Spleen (tissue), 13 donors: Measurements from ENCODE around the gene CTNNBL1. TPM values are rescaled to one million over a fixed set of nuclear protein-coding genes. Genes with fewer than 3 reads are reported as not detected.
A peak's percentile ranks its signal among the peaks of the same experiment; 100 is the strongest.

ENCODE experiments used
- DNase-seq: peaks from one replicate; pipeline ENCODE4 v3.0.0-alpha.2; 2020
- H3K27ac ChIP-seq, 8 donors: fragments of 200-600 bp; sonication (generic) in 7 of 8; 1 replicate in 4 of 8; 2 replicates in 4 of 8; pipeline versions ENCODE4 v1.5.0 to v1.8.0; 2016 to 2021; ENCODE audit warnings: inconsistent platforms in 4 of 8, mild to moderate bottlenecking in 4 of 8, moderate library complexity in 1 of 8
- H3K27me3 ChIP-seq, 7 donors: fragments of 200-600 bp; sonication (generic) in 6 of 7; replicated peaks in 1 of 7; 1 replicate in 4 of 7; 2 replicates in 3 of 7; pipeline versions ENCODE4 v1.5.0 to v1.8.0; 2016 to 2021; ENCODE audit warnings: inconsistent platforms in 3 of 7, mild to moderate bottlenecking in 1 of 7
- H3K36me3 ChIP-seq, 6 donors: fragments of 200-600 bp; sonication (generic) in 5 of 6; 1 replicate in 4 of 6; 2 replicates in 2 of 6; pipeline versions ENCODE4 v1.5.0 to v1.8.0; 2016 to 2021; ENCODE audit warnings: inconsistent platforms in 2 of 6
- H3K4me1 ChIP-seq, 6 donors: fragments of 200-600 bp; sonication (generic) in 5 of 6; 1 replicate in 3 of 6; 2 replicates in 3 of 6; pipeline versions ENCODE4 v1.5.0 to v1.8.0; 2016 to 2021; ENCODE audit warnings: inconsistent platforms in 3 of 6
- H3K4me3 ChIP-seq, 8 donors: fragments of 200-600 bp; sonication (generic) in 7 of 8; 1 replicate in 4 of 8; 2 replicates in 4 of 8; pipeline versions ENCODE4 v1.5.0 to v1.8.0; 2016 to 2021; ENCODE audit warnings: inconsistent platforms in 4 of 8, mild to moderate bottlenecking in 4 of 8, moderate library complexity in 2 of 8
- H3K9me3 ChIP-seq, 8 donors: fragments of 200-600 bp; sonication (generic) in 7 of 8; 1 replicate in 4 of 8; 2 replicates in 4 of 8; pipeline versions ENCODE4 v1.5.0 to v1.8.0; 2016 to 2021; ENCODE audit warnings: inconsistent platforms in 4 of 8
- POLR2A ChIP-seq, 3 donors: fragments of 450-650 bp; IDR thresholded peaks; one replicate each; pipeline ENCODE4 v1.5.1; 2017; ENCODE audit warnings: antibody characterized with exemption in 3 of 3, mild to moderate bottlenecking in 1 of 3
- POLR2AphosphoS5 ChIP-seq, 3 donors: sonication (generic); formaldehyde crosslinking; IDR thresholded peaks; one replicate each; pipeline ENCODE4 v1.5.1; 2017; ENCODE audit warnings: antibody characterized with exemption in 3 of 3
- WGBS, 5 donors: extraction: QIAGEN DNeasy Blood & Tissue Kit in 3 of 5; methylation state at CpG; one replicate each; pipeline versions ENCODE4 v1.1.5 to v1.1.7; 2013 to 2018; 5-methylcytosine and 5-hydroxymethylcytosine counted together
- intact Hi-C: fragments of 100-400 bp; cut with DNase I; formaldehyde crosslinking; loops from one replicate; pipeline ENCODE4 v1.15.0; 2023; ENCODE audit warnings: low total_unique reads
- long read RNA-seq, 2 donors: transcript quantifications; one replicate each; lab custom pipeline, GENCODE V29; 2026
- polyA plus RNA-seq, 3 donors: library from polyadenylated mRNA; stranded (reverse); fragments of 200-250 nt; gene quantifications; one replicate each; pipeline ENCODE4 v1.2.1, GENCODE V29; 2013
- total RNA-seq, 7 donors: library from RNA; depleted of rRNA in 3 of 7; stranded (reverse); fragments of >200 nt in 3 of 7; fragmentation: NEBNext Ultra II Directional in 4 of 7; extraction: Animal tissue kit (Norgen Biotek cat#: 25700) in 4 of 7; gene quantifications; one replicate each; pipeline versions ENCODE4 v1.1.0 to v1.2.1, GENCODE V29; 2016 to 2021
- TF ChIP-seq, protein P1 (sequence below), 11 experiments: fragments of 200-600 bp in 7 of 11; fragments of 450-650 bp in 4 of 11; sonication (generic) in 4 of 11; IDR thresholded peaks in 8 of 11; conservative IDR thresholded peaks in 3 of 11; 1 replicate in 7 of 11; 2 replicates in 4 of 11; pipeline versions ENCODE4 v1.4.0 to v1.8.0; 2016 to 2021; ENCODE audit warnings: antibody characterized with exemption in 11 of 11, inconsistent platforms in 4 of 11, mild to moderate bottlenecking in 1 of 11
- donor health status: healthy with polysubstance abuse.
- donor health status: DM: no; HTN: no; CAD: no; lungs with moderate emphysema.
- donor health status: DM: no; HTN: no; CAD: no.
- donor health status: Bipolar disorder and iron deficiency.
- donor health status: healthy.
- donor health status: DM: no; HTN: no; CAD: no.
- donor health status: DM: yes; HTN: yes; CAD: no.

Gene CTNNBL1, protein sequence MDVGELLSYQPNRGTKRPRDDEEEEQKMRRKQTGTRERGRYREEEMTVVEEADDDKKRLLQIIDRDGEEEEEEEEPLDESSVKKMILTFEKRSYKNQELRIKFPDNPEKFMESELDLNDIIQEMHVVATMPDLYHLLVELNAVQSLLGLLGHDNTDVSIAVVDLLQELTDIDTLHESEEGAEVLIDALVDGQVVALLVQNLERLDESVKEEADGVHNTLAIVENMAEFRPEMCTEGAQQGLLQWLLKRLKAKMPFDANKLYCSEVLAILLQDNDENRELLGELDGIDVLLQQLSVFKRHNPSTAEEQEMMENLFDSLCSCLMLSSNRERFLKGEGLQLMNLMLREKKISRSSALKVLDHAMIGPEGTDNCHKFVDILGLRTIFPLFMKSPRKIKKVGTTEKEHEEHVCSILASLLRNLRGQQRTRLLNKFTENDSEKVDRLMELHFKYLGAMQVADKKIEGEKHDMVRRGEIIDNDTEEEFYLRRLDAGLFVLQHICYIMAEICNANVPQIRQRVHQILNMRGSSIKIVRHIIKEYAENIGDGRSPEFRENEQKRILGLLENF
- total RNA-seq (100 to 1,000 TPM in 2 of 7 donors, 10 to 100 TPM in 5; 46.5 to 135 (median 90.7) TPM), polyA plus RNA-seq (100 to 1,000 TPM in 1 of 3 donors, 10 to 100 TPM in 2; 70.4 to 101 (median 75.1) TPM)
- long read RNA-seq, donor 1, transcript CTNNBL1-201 (16 exons, 1,925 nt): major isoform, 11 of 16 reads
- long read RNA-seq, donor 1, partial matches to known transcripts: 5 of 16 reads
- long read RNA-seq, donor 1, other reads (novel, unspliced or antisense): 0 of 16 reads
- long read RNA-seq, donor 2, transcript CTNNBL1-201 (16 exons, 1,925 nt): major isoform, 8 of 11 reads
- long read RNA-seq, donor 2, partial matches to known transcripts: 0 of 11 reads
- long read RNA-seq, donor 2, other reads (novel, unspliced or antisense): 0 of 11 reads

DNA sequence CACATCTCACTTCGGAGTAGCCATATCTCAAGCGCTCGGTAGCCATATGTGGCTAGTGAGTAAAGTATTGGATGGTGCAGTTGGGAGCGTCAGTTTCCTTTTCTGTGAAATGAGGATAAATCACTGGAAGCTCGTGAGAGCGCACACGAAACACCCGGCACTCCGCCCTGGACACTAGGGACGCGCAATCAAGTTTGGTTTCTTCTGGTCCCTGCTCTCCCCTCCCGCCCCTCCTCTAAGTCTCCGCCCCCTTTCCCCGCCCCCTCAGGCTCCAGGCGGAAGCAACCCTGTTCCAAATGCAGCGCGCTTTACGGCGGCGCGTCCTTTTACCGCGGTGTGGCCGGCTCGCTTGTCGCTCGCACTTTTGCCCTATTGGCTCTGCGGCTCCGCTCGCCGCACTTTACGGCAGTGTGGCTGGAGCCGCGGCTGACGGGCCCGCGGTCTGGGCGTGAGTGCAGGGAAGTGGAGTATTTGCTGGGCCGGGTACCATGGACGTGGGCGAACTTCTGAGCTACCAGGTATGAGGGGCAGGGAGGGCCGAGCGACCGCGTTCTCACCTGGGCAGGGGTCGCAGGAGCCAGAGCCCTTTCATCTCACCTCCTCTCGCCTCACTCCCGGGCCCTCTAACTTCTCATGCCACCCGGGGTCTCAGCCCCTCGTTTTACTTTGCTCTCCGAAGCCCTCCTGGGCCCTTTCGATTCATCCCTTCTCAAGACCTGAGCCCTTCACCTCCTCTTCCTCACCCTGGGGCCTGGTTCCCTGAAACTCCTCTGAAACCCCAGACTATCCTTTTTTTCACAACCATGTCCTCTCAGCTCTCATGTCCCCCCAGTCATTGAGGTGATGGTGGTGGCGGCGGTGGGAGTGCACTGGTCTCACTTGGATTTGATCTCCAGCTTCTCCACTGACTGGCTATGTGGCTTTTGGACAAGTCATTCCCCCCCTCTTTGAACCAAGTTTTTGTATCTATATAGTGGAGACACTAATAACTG lies at the start of gene CTNNBL1:
TSS of gene CTNNBL1 (plus strand) at position 396 of the 992 bp plus-strand sequence. CDS start at position 489, 93 bp downstream.
- peak within 1 kb of the TSS; percentile 76 to 90 (median 84) for H3K27ac ChIP-seq
- 1 to 2% (median 2%) methylated on average over 52 to 54 of the region's 54 CpGs for WGBS, 5 donors
- no peaks in the 10 kb centered on the region for H3K9me3 ChIP-seq
- intact Hi-C loops: no loop called here
- DNase-seq: peak; percentile 99
- peak within 1 kb of the TSS; percentile 71 to 87 (median 78) for H3K4me3 ChIP-seq
- peaks cover 15 to 56% (median 48%) of the 10 kb centered on the region in 6 donors for H3K4me1 ChIP-seq
- H3K27me3 ChIP-seq: peaks cover 0 to 31% (median 0%) of the 10 kb centered on the region in 7 donors
- peaks cover 0 to 6% (median 0%) of the 10 kb centered on the region in 6 donors for H3K36me3 ChIP-seq
- peak; percentile 53 to 85 (median 60) for TF ChIP-seq POLR2A (IDR thresholded peaks at IDR 0.05)
- TF ChIP-seq, protein P1, sequence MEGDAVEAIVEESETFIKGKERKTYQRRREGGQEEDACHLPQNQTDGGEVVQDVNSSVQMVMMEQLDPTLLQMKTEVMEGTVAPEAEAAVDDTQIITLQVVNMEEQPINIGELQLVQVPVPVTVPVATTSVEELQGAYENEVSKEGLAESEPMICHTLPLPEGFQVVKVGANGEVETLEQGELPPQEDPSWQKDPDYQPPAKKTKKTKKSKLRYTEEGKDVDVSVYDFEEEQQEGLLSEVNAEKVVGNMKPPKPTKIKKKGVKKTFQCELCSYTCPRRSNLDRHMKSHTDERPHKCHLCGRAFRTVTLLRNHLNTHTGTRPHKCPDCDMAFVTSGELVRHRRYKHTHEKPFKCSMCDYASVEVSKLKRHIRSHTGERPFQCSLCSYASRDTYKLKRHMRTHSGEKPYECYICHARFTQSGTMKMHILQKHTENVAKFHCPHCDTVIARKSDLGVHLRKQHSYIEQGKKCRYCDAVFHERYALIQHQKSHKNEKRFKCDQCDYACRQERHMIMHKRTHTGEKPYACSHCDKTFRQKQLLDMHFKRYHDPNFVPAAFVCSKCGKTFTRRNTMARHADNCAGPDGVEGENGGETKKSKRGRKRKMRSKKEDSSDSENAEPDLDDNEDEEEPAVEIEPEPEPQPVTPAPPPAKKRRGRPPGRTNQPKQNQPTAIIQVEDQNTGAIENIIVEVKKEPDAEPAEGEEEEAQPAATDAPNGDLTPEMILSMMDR (IDR thresholded peaks at IDR 0.05 in 8 of 11, conservative IDR thresholded peaks at IDR 0.05 in 3 of 11): peak in 3 of 11 experiments; percentile 13 to 32 (median 13)
- peak; percentile 98 to 99 (median 99) for TF ChIP-seq POLR2AphosphoS5 (IDR thresholded peaks at IDR 0.05)

DNA sequence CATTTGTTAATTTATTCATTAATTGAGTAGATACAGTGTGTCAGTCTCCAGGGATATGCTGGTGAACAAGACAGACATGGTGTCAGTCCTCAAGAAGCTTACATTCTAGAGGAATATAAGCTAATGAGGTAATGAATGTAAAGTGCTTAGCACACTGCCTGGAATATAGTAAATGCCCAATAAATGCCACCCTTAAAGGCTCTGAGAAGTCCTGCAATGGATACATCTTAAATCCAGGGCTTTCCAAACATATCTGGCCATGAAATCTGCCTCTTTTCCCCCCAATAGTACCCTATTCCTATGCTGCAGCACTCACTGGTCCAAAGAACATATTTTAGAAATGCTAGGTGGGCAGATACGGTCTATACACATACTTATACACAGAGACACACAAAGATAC lies 49.2 kb upstream of the CTNNBL1 start:
- no peak overlapping the region for H3K27ac ChIP-seq
- DNase-seq: no peak
- peaks cover 0 to 50% (median 0%) of the 10 kb centered on the region in 7 donors for H3K27me3 ChIP-seq
- no peaks in the 10 kb centered on the region for H3K9me3 ChIP-seq
- no peak for TF ChIP-seq POLR2A (IDR thresholded peaks at IDR 0.05)
- TF ChIP-seq, protein P1 (IDR thresholded peaks at IDR 0.05 in 8 of 11, conservative IDR thresholded peaks at IDR 0.05 in 3 of 11): no peak
- no peak for TF ChIP-seq POLR2AphosphoS5 (IDR thresholded peaks at IDR 0.05)
- WGBS, 5 donors: 73 to 95% (median 83%) methylated on average over 1 of the region's 1 CpG
- no peak overlapping the region for H3K4me3 ChIP-seq
- no peaks in the 10 kb centered on the region for H3K36me3 ChIP-seq
- intact Hi-C loops: no loop called here
- peaks cover 0 to 19% (median 2%) of the 10 kb centered on the region in 6 donors for H3K4me1 ChIP-seq

DNA sequence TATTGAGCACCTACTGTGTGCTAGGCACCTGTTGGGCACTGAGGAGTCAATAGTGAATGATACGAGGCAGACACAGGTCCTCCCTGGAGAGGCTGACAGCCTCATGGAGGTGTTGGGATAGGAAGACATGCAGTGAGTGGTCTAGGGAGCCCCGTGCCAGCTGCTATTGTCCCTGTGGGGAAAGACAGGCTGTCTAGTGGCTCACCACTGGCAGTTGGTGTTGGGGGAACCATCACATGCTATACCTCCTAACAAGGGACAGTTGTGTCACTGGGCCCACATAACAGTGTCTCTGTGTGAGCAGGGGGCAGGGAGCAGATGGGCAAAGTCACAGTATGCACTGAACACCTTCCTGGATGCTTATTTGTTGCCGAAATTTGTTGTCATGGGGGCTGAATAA lies 45.9 kb upstream of the CTNNBL1 start:
- WGBS, 5 donors: 75 to 92% (median 83%) methylated on average over 2 to 3 of the region's 3 CpGs
- Histone ChIP-seq H3K4me3 (no peak overlapping the region), H3K27ac (peak overlapping the region in 1 of 8 donors; percentile 69), H3K9me3 (no peaks in the 10 kb centered on the region), H3K27me3 (peaks cover 0 to 20% (median 0%) of the 10 kb centered on the region in 7 donors), H3K4me1 (peaks cover 0 to 19% (median 0%) of the 10 kb centered on the region in 6 donors), H3K36me3 (no peaks in the 10 kb centered on the region)
- intact Hi-C loops: no loop called here
- TF ChIP-seq POLR2A (IDR thresholded peaks at IDR 0.05) (no peak), POLR2AphosphoS5 (IDR thresholded peaks at IDR 0.05) (no peak)
- TF ChIP-seq, protein P1 (IDR thresholded peaks at IDR 0.05 in 8 of 11, conservative IDR thresholded peaks at IDR 0.05 in 3 of 11): no peak
- DNase-seq: no peak
